Calu3 (cell line): ENCODE measurements around the gene CYLD. TPM values are rescaled to one million over a fixed set of nuclear protein-coding genes. Genes with fewer than 3 reads are reported as not detected.

Experiments used
- BruUV-seq: library from RNA; stranded (reverse); fragments of 400-500 nt; replicated peaks from 2 replicates; lab custom pipeline; 2021; lab: Mats Ljungman, UMichigan
- CTCF ChIA-PET: fragments of 300-600 bp; sonication (Branson Sonifier 250); formaldehyde crosslinking; loops from one replicate; lab custom pipeline; 2022; ENCODE audit warnings: antibody characterized with exemption; lab: Charles Lee
- DNase-seq: peaks from one replicate; pipeline ENCODE4 v3.0.0; 2022
- H3K27ac Mint-ChIP-seq: one replicate; pipeline ENCODE4 v1.8.0; 2022; ENCODE audit warnings: mixed read lengths; ENCODE audit not compliant: unreplicated experiment
- H3K27me3 Mint-ChIP-seq: one replicate; pipeline ENCODE4 v1.8.0; 2022; ENCODE audit warnings: mixed read lengths; ENCODE audit not compliant: unreplicated experiment
- H3K36me3 Mint-ChIP-seq: one replicate; pipeline ENCODE4 v1.8.0; 2022; ENCODE audit warnings: mild to moderate bottlenecking, moderate library complexity, mixed read lengths; ENCODE audit not compliant: insufficient read depth, unreplicated experiment
- H3K4me1 Mint-ChIP-seq: one replicate; pipeline ENCODE4 v1.8.0; 2022; ENCODE audit warnings: mild to moderate bottlenecking, low read depth, mixed read lengths; ENCODE audit not compliant: unreplicated experiment
- H3K4me3 Mint-ChIP-seq: one replicate; pipeline ENCODE4 v1.8.0; 2022; ENCODE audit warnings: mild to moderate bottlenecking, low read depth, moderate library complexity, mixed read lengths; ENCODE audit not compliant: unreplicated experiment
- H3K9me3 Mint-ChIP-seq: one replicate; pipeline ENCODE4 v1.8.0; 2022; ENCODE audit warnings: low read depth, mixed read lengths; ENCODE audit not compliant: unreplicated experiment
- CTCF ChIP-seq: fragments of 200-600 bp; IDR thresholded peaks from one replicate; pipeline ENCODE4 v1.8.0; 2022; ENCODE audit warnings: antibody characterized with exemption; ENCODE audit not compliant: unreplicated experiment
- intact Hi-C: fragments of 100-400 bp; cut with micrococcal nuclease; formaldehyde crosslinking; loops from one replicate; pipeline ENCODE4 v1.10.0; 2022; ENCODE audit not compliant: unreplicated experiment
- total RNA-seq: library from RNA; stranded (reverse); gene quantifications from 2 replicates; pipeline ENCODE4 v1.2.3, GENCODE V29; 2022

The CYLD gene
- total RNA-seq, 1 experiment from 2014 or later: 31.8 TPM

- Mint-ChIP-seq H3K4me1 (no peaks in the 10 kb centered on the region), H3K4me3 (no peak overlapping the region), H3K27ac (no peak overlapping the region), H3K9me3 (peaks cover 5% of the 10 kb centered on the region), H3K27me3 (peaks cover 65% of the 10 kb centered on the region), H3K36me3 (no peaks in the 10 kb centered on the region)
- no peak for TF ChIP-seq CTCF
- CTCF ChIA-PET: no interaction called here
- no peak for DNase-seq
- intact Hi-C loops: no loop called here
- BruUV-seq: no TSS peak
Observed at GRCh38 chr16:50837324-50837723, 95.4 kb downstream of the CYLD start.

DNA sequence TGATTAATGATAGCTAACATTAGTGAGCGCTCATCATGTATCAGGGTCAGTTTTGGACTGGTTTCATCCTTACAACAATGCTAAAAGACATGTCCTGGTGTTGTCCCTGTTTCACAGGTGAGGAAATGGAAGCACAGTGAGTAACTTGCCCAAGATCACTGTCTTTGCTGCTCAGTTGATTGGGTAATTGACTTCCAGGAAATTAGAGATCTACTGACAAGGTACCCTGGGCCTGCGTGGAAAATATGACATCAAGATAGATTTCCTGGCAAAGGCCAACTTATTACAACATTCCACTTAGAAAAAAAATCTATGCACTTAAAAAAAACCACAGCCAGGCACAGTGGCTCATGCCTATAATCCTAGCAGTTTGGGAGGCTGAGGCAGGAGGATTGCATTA lies 96.3 kb downstream of the CYLD start:
- TF ChIP-seq CTCF: no peak
- Mint-ChIP-seq H3K36me3 (no peaks in the 10 kb centered on the region), H3K4me1 (no peaks in the 10 kb centered on the region), H3K27me3 (peaks cover 66% of the 10 kb centered on the region), H3K4me3 (no peak overlapping the region), H3K9me3 (peaks cover 4% of the 10 kb centered on the region), H3K27ac (no peak overlapping the region)
- intact Hi-C loops: no loop called here
- DNase-seq: no peak
- BruUV-seq: no TSS peak
- CTCF ChIA-PET: no interaction called here

DNA sequence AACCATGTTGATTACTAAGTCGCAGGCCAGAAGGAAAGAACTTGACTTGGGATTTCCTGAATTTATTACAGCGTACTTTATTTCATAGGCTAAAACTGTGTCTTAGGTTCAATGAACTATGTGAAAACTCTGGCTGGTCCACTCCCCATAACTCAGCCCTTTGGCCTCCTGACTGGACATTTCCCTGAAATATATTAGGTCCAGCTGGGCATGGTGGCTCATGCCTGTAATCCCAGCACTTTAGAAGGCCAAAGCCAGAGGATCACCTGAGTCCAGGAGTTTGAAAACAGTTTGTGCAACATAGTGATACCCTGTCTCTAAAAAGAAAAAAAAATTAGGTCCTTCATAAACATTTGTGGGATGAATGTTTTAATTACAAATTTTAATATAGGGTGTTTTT lies 97.0 kb downstream of the CYLD start:
- CTCF ChIA-PET: no interaction called here
- Mint-ChIP-seq H3K27me3 (peaks cover 59% of the 10 kb centered on the region), H3K4me1 (no peaks in the 10 kb centered on the region), H3K36me3 (no peaks in the 10 kb centered on the region), H3K4me3 (no peak overlapping the region), H3K27ac (no peak overlapping the region), H3K9me3 (peaks cover 2% of the 10 kb centered on the region)
- no TSS peak for BruUV-seq
- TF ChIP-seq CTCF: no peak
- intact Hi-C loops: no loop called here
- DNase-seq: no peak

- intact Hi-C loops: no loop called here
- CTCF ChIA-PET: no interaction called here
- Mint-ChIP-seq H3K36me3 (no peaks in the 10 kb centered on the region), H3K27me3 (peaks cover 54% of the 10 kb centered on the region), H3K27ac (no peak overlapping the region), H3K9me3 (peaks cover 2% of the 10 kb centered on the region), H3K4me3 (no peak overlapping the region), H3K4me1 (no peaks in the 10 kb centered on the region)
- no peak for TF ChIP-seq CTCF
- BruUV-seq: no TSS peak
- no peak for DNase-seq
Observed at GRCh38 chr16:50839356-50839755, 97.5 kb downstream of the CYLD start.
